Measurements from ENCODE around the gene TAS1R2.
"Not testable (repeated sequence)": the region's sequence is repeated elsewhere in the genome, so short reads cannot be mapped to it uniquely, and the experiment has no call there.

TAS1R2 gene

DNA sequence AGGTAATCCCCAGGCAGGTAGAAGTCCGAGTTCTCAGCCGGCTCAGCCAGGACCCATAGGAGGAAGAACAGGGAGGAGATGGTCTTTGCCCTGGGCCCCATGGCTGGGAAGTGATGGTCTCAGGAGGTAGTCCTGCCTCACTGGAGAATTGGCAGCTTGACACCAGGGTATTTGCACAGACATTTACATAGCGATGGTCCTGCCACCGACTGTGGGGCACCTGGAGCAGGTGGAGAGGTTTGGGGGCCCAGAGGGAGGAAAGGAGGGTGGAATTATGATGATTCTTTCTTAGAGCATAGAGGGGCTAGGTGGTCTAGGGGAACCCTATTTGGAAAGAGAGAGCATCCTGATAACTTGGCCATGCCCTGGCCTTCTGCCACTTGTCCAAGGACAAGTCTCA, at the start of gene TAS1R2:
Gene TAS1R2 (minus strand): TSS at position 101 of the 400 bp plus-strand sequence. CDS start 0 bp downstream, at position 101.
- no peak for DNase-seq

DNA sequence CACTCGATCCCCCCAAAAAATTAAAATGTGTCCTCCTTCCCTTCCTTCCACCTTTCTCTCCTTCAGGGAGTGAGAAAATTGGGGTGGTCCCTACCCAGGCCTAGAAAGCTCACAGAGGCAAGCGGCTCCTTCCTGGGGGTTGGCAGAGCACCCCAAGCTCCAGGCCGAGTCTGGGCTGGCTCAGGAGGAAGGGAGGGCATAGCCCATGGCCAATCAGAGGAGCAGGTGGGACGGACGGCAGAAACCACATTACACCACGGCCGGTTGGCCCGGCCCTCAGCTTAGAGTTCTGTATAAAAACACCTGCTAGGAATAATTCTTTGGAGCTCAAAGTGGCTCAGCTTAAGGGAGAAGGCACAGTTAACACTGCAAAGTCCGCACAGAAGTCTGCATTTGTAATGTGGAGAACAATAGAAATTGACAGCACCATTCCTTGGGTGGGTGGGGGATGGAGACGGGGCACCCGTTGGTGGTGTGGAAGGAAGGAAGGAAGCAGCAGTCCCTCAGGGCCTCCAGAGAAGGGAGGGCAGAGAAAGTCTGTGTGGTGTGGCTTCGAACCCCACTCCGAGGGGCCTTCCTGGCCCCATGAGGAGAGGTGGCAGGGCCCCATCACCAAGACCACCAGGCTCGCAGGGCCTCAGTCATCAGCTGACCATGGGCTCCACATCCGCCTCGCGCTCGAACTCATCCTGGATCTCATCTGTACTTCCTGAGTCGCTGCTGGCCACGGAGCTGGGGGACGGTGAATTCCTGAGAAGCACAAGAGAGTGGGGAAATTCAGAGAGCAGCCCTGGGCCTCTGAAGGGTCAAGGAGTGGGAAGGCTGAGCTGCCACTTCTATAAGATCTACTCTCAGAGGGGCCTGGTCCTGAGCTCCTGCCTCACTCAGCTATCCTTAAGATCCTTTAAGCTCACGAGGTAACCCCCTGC, 48.7 kb upstream of the TAS1R2 start:
- DNase-seq = no peak

DNA sequence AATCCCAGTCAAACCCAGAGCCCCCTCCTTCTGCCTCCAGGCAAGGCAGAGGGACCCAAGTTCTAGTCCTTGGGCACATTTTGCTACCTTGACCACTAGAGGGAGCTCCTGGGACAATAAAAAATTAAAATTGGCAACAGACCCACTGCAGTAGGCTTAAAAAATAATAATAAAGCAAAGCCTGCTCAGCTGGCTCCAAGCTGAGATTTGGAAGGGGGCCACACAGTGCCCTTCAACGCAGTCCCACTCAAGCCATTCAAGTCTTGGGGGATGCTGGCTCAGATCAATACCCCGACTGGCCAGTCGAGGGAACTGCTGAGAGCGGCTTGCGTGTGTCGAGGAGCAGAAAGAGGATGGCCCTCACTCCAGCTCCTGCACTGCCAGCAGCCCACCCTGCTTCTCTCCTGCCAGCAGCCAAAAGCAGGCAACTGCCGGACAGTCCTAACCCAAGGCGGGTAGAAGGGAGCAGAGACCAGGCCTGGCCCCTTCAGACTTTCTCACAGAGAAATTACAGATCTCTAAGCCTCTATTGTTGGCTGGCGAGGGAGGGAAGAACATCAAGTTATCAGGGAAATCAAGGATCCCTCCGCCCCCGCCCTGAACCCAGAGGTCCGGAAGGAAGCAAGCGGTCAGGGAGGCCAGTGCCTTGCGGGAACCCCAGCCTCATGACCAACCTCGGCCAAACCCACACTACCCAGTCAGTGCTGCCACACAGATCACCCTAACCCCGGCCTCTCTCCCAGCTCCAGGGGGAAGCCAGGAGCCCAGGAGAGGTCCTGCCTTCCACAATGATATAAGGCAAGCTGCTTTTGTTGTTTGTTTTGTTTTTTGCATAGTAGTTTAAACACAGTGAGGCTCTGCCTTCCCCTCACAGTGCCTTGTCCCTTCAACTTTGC, 47.8 kb upstream of the TAS1R2 start:
- peak; percentile 82 for DNase-seq

DNA sequence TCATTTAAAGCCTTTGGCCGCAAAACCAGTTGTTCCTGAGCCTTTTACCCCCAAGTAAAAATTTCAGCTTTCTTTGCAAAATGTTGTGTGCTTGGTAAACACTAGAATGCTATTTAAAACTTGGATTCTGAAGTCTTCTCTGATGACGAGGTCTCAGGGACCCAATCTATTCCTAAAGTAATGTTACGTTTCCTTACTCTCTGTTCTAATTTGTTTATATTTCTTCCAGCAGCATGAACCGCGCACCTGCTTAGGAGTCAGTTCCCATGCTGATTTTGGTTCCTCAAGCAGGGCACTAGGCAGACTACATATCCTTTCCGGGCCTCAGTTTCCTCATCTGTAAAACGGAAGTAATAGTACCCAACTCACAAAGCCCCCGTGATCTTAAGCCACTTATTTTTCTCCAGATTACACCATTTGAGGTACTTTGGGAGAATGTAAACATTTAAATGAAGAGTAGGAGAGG, 43.9 kb upstream of the TAS1R2 start:
- DNase-seq = no peak

DNA sequence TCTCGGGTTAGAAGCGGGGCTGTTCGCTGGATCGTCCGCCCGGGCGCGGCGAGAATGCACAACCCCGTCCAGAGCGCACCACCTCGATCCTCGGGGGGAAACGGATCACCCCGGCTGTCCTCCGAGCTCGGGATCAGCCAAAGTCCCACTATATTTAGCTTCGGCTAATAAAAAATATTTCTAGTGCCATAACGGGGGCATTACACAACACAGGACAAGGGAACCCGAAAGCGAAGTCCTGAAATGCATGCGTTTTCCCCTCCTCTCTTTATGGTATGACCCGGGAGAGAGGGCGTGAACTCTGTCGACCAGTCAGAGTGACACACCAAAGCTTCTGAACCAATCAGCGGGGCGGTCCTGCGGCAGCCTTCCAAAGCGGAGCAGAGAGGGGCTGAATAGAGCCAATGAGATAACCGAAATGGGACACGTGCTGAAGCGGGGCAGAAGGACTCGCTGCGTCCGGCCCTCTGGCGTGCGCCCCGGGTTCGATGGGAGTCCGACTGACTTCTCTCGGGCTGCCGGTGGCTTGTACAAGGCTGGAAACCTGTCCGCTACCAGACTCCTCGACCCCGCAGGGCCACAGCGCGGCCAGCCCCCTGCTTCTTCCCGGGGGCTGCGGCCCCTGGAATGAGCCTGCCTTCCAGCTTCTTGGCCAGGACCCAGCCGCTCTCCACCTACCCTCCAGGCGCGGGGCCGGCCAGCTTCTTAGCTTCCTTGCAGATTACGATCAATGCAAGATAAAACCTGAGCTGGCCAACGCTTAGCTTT, 43.2 kb upstream of the TAS1R2 start, which contains the start of gene ALDH4A1:
Gene ALDH4A1 (minus strand): TSS at position 33 of the 768 bp plus-strand sequence. CDS start 32 bp downstream, at position 1.
- DNase-seq = peak; percentile 93

DNA sequence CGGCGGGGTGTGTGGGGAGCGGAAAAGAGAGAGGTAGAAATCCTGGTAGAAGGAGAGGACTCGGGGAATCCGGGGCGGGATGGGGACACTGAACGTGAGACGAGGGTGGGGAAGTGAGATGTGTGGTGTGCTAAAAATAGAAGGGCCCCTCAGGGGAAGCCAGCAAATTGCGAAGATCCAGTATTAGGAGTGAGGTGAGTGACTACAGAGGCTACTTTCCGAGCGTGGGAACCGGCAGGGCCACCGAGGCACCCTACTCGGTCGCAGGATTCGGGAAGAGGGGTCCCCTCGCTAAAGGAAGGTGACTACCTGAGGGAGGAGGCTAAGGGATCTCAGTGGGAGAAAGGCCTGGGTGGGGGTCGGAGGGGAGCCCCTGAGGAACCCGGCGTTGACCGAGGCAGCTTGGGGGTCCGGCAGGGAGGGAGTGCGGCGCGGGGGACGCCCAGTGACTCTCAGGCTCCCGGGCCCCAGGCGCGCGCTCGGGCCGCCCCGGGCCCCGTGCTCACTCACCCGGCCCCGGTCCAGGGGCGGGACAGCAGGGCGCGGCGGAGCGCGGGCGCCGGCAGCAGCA, 42.6 kb upstream of the TAS1R2 start:
- DNase-seq = no peak

DNA sequence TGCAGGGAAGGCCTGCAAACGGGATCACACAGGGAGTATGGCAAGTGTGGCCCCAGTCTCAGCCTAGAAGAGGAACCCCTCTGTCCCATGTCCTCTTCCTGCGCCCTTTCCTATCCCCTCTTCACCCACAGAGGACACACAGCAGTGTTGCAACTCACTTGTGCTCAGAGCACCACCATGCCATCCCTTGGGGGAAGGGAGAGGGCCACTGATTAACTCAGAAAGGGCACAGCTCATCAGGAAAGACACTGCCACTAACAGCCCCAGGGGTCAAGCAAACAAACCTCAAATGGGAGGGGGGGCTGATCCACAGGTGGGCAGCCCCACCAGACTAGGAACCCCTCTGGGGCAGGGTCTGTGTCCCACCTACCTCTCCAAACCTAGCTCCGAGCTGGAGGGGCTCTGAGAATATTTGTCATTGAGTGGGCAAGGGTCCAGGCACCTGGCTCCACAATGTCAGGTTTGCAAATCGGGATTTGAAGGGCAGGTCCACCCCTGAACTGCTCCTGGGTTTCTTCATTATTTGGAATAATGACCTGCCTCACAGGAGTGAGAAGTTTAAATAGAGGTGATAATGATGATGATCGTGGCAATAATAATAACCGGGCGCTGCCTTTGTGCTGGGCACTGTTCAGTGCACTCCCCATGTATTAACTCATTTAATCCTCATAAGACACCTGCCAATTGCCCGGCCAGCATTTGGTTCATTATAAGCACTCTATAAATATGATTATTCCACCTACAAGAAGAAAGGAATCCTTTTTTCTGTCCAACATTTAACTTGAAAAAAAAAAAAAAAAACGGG, 41.9 kb upstream of the TAS1R2 start:
- DNase-seq = no peak

DNA sequence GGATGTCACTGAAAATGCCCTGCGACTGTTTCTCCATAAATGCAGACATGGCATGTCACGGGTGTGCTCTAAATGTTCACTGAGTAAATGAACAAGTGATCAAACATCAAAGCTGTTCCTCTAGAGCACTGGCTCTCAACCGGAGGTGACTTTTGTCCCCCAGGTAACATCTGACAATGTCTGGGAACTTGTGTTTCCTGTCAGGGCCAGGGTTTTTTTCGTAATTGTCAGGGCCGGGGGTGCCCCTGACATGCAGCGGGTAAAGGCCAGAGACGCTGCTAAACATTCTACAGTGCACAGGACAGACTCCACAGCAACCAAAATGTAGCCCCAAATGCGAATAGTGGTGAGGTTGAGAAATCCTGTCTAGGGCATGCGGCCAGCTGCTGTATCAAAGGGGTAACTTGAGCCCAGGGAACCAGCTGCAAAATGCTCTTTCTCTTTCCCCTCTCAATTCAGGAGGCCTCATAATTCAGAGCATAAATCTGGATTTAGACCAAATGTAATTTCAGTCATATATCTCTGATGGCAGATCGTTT, 40.9 kb upstream of the TAS1R2 start:
- DNase-seq = no peak

DNA sequence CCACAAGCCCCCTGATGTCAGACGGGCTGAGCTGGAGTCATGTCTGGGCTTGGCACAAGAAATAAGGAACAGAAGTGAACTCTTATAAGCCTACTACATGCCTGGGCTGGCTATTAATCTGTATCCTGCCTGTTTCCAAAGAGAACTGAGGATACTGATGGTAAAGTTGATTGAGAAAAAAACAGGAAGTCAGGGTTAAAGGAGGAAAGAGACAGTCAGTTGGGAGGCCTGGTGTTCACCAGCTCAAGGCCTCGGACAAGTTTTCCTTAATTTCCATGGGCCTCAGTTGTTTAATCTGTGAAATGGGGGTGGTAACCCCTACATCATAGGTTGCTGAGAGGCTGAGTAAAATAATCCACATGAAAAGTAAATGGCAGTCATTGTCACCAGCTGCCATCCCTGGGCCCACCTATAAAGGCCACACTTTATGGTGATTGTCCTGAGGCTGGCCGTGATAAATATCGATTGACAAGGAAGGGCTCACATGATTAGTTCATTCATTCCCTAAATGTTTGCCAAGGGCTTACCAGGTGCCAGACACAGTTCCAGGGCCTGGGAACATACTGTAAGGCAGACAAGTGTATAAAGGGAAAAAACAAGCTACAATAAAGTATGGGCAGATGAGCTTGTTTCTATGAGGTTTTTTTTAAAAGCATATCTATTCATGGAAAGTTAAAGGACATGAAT, 40.0 kb upstream of the TAS1R2 start:
- no peak for DNase-seq

DNA sequence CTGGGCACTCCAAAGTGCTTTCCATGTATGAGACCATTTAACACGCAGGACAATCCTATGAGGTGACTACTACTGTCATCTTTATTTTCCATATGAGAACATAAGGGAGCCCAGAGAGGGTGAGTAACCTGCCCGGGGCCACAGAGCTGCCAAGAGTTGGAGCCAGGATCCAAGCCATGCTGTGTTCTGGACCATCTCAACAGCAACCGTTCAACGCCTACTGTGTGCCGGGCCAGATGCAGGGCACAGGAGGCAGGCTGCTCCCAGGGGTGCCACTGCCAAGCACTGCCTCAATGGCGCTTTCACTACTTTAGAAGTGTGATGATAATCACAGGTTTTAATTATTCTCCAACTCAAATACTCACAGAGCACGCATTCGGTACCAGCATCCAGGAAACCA, 39.1 kb upstream of the TAS1R2 start:
- no peak for DNase-seq

DNA sequence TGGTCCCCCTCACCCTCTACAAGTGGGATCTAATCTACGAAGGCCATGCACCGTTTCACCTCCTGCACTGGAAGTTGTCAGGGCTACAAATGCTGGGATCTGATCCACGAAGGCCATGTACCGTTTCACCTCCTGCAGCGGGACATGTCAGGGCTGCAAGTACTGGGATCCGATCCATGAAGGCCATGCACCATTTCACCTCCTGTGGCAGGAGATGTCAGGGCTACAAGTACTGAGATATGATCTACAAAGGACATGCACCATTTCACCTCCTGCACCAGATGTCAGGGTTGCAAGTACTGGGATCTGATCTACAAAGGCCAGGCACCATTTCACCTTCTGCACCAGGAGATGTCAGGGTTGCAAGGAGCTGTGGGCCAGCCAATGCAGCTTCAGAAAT, 35.9 kb upstream of the TAS1R2 start:
- no peak for DNase-seq

DNA sequence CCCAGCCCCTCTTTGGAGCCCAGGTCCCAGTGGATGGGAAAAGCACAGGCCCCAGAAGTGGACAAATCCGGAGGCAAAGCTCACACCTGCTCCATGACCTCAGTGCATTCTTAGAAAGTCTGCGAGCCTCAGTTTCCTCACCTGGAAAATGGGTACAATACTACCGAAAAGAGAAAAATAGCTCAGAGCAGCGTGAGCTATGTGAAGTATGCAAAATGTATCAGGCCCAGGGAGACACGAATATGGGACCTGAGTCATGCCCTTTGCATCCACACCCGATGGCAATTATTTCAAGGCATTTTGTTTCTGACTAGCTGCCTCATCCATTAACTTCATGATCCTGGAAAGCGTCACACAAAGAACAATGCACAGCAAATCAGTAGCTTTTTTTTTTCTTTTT, 33.7 kb upstream of the TAS1R2 start:
- no peak for DNase-seq

DNA sequence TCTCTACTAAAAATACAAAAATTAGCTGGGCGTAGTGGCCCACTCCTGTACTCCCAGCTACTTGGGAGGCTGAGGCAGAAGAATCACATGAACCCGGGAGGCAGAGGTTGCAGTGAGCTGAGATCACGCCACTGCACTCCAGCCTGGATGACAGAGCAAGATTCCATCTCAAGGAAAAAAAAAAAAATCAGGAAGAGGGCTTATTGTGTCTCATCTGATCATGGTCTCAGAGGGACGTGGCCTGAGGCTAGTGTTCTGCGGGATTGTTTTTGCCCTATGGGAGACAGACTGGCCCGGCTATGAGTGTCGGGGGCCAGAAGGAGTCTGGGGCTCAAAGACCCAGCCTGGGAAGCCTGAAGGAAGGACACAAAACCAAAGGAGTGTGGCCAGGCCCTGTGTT, 32.4 kb upstream of the TAS1R2 start:
- DNase-seq = not testable (repeated sequence)

DNA sequence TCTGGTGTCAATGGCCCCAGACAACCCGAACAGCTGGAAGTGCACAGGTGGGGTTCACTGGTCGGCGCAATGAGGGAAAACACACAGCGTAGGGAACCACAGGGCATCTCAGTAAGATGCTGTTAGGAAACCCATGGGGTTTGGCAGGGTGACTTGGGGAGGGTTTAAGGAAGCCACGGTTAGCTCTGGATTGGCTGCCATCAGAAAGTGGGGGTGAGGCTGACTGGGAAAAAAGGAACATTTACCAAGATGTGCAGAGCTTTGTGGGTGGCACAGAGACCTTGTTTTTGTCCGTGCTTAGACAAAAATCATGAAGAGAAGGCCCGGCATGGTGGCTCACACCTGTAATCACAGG, 31.9 kb upstream of the TAS1R2 start:
- DNase-seq = no peak

DNA sequence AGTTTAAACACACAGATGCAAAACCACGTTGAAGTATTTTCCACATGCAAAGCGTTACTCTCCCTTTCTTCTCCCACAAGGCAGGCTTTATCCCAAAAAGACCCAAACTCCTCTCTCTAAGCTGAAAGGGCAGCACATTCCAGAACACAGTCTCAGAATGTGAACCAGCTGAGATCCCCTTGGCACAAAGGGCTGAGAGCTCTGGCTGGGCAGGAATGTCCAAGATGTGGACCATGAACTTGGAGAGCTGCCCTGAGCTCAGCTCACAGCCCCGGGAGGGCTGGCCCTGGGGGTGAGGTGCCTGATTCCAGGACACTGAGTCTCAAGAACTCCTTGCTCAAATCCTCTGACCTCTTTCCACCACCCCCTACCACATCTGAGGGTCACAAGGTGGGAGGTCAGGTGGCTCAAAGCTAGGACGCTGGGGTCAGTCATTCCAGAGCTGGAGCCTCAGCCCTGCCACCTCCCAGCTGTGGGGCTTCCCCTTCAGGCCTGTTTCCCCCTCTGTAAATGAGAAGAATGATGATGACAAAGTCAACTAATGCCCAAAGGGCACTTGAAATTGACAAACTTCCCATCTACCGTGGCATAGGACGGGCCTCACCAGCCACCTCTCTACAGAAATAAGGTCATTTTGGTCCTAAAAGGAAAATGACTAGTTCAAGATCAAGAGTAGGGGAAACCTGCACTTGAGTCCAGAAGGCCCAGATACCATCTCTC, 31.4 kb upstream of the TAS1R2 start:
- DNase-seq = no peak

DNA sequence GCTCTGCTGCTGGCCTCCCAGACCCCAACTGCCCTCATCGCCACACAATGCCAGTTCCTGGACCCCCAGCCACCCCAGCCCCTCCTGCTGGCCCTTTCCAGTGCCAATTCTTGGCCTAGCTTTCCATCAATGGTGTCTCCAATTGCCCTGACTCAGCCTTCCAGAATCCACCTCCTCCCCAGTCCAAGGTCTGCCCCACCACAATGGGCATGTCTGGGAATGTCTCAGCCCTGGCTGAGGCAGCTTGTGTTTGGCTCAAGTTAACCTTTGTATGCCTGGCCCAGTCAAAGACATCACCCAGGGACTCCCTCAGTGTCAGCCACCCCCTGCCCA, 26.5 kb upstream of the TAS1R2 start:
- DNase-seq = no peak

DNA sequence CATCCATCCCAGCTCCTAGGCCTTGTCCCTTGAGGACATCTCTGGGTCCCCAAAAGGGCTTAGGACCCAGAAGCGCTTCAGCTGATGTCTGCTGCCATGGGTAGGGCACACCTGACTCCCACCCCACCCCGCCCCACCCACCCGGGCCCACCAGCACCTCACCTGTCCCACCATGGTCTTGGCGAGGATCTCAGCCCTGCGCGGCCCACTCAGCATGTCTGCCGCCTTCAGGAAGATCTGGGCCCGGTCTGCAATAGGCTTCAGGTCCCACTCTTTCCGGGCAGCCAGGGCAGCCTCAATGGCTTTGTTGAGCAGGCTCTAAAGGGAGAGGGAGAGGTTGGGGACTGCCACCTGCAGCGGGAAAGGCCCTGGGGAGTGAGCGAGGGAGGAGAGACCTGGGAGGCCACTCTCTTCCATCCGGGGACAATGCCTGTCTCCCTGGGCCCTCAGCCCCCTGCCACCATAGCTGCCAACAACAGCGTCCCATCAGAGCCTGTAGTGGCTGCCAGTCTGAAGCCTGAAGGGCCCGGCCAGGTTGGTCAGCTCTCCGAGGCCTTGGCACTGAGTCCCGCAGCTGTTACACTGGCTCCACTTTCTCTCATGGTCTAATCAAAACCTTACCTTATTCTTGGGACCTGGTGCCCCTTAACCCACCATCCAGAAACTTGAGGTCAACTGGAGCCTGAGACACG, 26.0 kb upstream of the TAS1R2 start:
- DNase-seq = no peak

DNA sequence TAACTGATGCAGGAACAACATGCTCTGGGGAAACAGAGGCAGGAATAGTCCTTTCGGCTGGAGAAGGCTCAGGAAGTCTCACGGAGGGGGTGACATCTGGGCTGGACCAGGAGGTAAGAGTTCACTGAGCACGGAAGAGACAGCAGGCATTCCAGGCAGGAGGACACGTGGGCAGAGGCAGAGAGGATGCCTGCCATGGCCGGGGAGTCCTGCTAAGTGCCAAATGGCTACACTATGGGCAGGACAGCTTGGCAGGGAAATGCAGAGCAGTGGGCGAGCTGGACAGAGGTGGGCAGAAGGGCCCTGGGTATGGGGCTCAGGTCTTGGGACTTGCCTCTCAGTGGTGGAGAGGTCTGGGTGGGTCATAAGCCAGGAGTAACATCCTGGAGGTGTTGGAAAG, 25.3 kb upstream of the TAS1R2 start:
- DNase-seq = no peak

DNA sequence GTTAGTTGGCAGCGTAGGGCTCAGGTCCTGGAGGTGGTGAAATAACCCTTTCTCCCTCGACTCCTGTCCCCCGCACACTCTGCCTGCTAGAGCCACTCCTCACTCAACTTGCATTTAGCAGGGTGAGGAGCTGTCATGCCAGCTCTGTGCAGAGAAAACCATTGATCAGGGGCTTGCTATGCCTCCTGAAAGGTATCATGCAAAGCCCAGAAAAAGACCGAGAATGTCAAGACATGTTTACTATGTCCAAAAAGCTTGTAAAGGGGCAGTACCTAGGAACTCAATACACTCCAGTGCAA, 24.9 kb upstream of the TAS1R2 start:
- no peak for DNase-seq

Data from activated CD8-positive, alpha-beta memory T cell treated with anti-CD3 and anti-CD28 coated beads for 24 hours (primary cell).